HUES48 (cell line): ENCODE measurements around the gene EMD.

Experiments used
- H3K27ac ChIP-seq: one replicate; pipeline ENCODE4 v1.7.0; 2013; ENCODE audit warnings: low read depth, low read length, inconsistent platforms
- H3K27me3 ChIP-seq: 2 replicates; pipeline ENCODE4 v1.6.1; 2013; ENCODE audit warnings: mild to moderate bottlenecking, low read length; ENCODE audit not compliant: control insufficient read depth, insufficient read depth
- H3K36me3 ChIP-seq: 2 replicates; pipeline ENCODE4 v1.6.1; 2013; ENCODE audit warnings: low read length; ENCODE audit not compliant: control insufficient read depth, insufficient read depth
- H3K4me1 ChIP-seq: 2 replicates; pipeline ENCODE4 v1.6.1; 2013; ENCODE audit warnings: mild to moderate bottlenecking, low read length; ENCODE audit not compliant: control insufficient read depth, insufficient read depth
- H3K4me3 ChIP-seq: 2 replicates; pipeline ENCODE4 v1.5.1; 2013; ENCODE audit warnings: mild to moderate bottlenecking, low read depth, low read length
- H3K9ac ChIP-seq: 2 replicates; pipeline ENCODE4 v1.6.1; 2013; ENCODE audit warnings: mild to moderate bottlenecking, low read depth, low read length, moderate library complexity
- H3K9me3 ChIP-seq: 2 replicates; pipeline ENCODE4 v1.6.1; 2013; ENCODE audit warnings: low read length; ENCODE audit not compliant: control insufficient read depth, insufficient read depth

The EMD gene

GRCh38 chrX:154349359-154349935 is 29.6 kb upstream of the EMD start:
- Histone ChIP-seq H3K27ac (no peak overlapping the region), H3K36me3 (peaks cover 63% of the 10 kb centered on the region), H3K9ac (no peak overlapping the region)

GRCh38 chrX:154349979-154350378 is 29.1 kb upstream of the EMD start:
- no peaks in the 10 kb centered on the region for H3K4me1 ChIP-seq
- H3K27ac ChIP-seq, result no peak overlapping the region
- no peak overlapping the region for H3K9ac ChIP-seq
- peaks cover 68% of the 10 kb centered on the region for H3K36me3 ChIP-seq
- peaks cover 37% of the 10 kb centered on the region; the same call in 1 of the 2 replicates for H3K9me3 ChIP-seq
- H3K4me3 ChIP-seq, result no peak overlapping the region
- H3K27me3 ChIP-seq, result no peaks in the 10 kb centered on the region

More at GRCh38 chrX:154349359-154349935, 29.6 kb upstream of the EMD start:
- H3K4me3 ChIP-seq, result no peak overlapping the region
- no peaks in the 10 kb centered on the region for H3K4me1 ChIP-seq
- peaks cover 37% of the 10 kb centered on the region; the same call in 1 of the 2 replicates for H3K9me3 ChIP-seq
- H3K27me3 ChIP-seq, result no peaks in the 10 kb centered on the region

- H3K36me3 ChIP-seq, result peaks cover 75% of the 10 kb centered on the region
- H3K27me3 ChIP-seq, result no peaks in the 10 kb centered on the region
- H3K4me1 ChIP-seq, result no peaks in the 10 kb centered on the region
- H3K9me3 ChIP-seq, result peaks cover 37% of the 10 kb centered on the region; the same call in 1 of the 2 replicates
- H3K27ac ChIP-seq, result no peak overlapping the region
- H3K4me3 ChIP-seq, result no peak overlapping the region
- H3K9ac ChIP-seq, result no peak overlapping the region
Observed at GRCh38 chrX:154350429-154351182, 28.5 kb upstream of the EMD start.

GRCh38 chrX:154351183-154352011 is 27.7 kb upstream of the EMD start:
- Histone ChIP-seq H3K9ac (no peak overlapping the region), H3K9me3 (peaks cover 37% of the 10 kb centered on the region; the same call in 1 of the 2 replicates), H3K36me3 (peaks cover 82% of the 10 kb centered on the region), H3K27me3 (no peaks in the 10 kb centered on the region), H3K27ac (no peak overlapping the region), H3K4me1 (no peaks in the 10 kb centered on the region), H3K4me3 (no peak overlapping the region)

- Histone ChIP-seq H3K27ac (no peak overlapping the region), H3K9ac (no peak overlapping the region), H3K9me3 (peaks cover 37% of the 10 kb centered on the region; the same call in 1 of the 2 replicates), H3K36me3 (peaks cover 88% of the 10 kb centered on the region), H3K27me3 (no peaks in the 10 kb centered on the region), H3K4me3 (no peak overlapping the region), H3K4me1 (no peaks in the 10 kb centered on the region)
Observed at GRCh38 chrX:154352012-154352401, 27.1 kb upstream of the EMD start.

GRCh38 chrX:154352466-154352865 is 26.6 kb upstream of the EMD start:
- peaks cover 93% of the 10 kb centered on the region for H3K36me3 ChIP-seq
- H3K27ac ChIP-seq, result no peak overlapping the region
- H3K9ac ChIP-seq, result no peak overlapping the region

GRCh38 chrX:154353172-154353843 is 25.8 kb upstream of the EMD start:
- H3K9me3 ChIP-seq, result peaks cover 37% of the 10 kb centered on the region; the same call in 1 of the 2 replicates
- no peaks in the 10 kb centered on the region for H3K4me1 ChIP-seq
- no peaks in the 10 kb centered on the region for H3K27me3 ChIP-seq
- H3K9ac ChIP-seq, result no peak overlapping the region
- H3K4me3 ChIP-seq, result no peak overlapping the region
- H3K27ac ChIP-seq, result no peak overlapping the region
- H3K36me3 ChIP-seq, result peaks cover 100% of the 10 kb centered on the region

More at GRCh38 chrX:154352466-154352865, 26.6 kb upstream of the EMD start:
- Histone ChIP-seq H3K9me3 (peaks cover 37% of the 10 kb centered on the region; the same call in 1 of the 2 replicates), H3K4me1 (no peaks in the 10 kb centered on the region), H3K4me3 (no peak overlapping the region), H3K27me3 (no peaks in the 10 kb centered on the region)

- Histone ChIP-seq H3K9me3 (peaks cover 40% of the 10 kb centered on the region; the same call in 1 of the 2 replicates), H3K4me3 (no peak overlapping the region), H3K4me1 (no peaks in the 10 kb centered on the region), H3K9ac (no peak overlapping the region), H3K27me3 (no peaks in the 10 kb centered on the region), H3K27ac (no peak overlapping the region), H3K36me3 (peaks cover 100% of the 10 kb centered on the region)
Observed at GRCh38 chrX:154354013-154354412, 25.1 kb upstream of the EMD start.

- Histone ChIP-seq H3K4me3 (no peak overlapping the region), H3K9me3 (peaks cover 41% of the 10 kb centered on the region; the same call in 1 of the 2 replicates), H3K27ac (no peak overlapping the region), H3K9ac (no peak overlapping the region), H3K27me3 (no peaks in the 10 kb centered on the region), H3K4me1 (no peaks in the 10 kb centered on the region), H3K36me3 (peaks cover 100% of the 10 kb centered on the region)
Observed at GRCh38 chrX:154354516-154354915, 24.6 kb upstream of the EMD start.

- Histone ChIP-seq H3K4me1 (no peaks in the 10 kb centered on the region), H3K36me3 (peaks cover 100% of the 10 kb centered on the region)
Observed at GRCh38 chrX:154355094-154355775, 23.9 kb upstream of the EMD start.

More at GRCh38 chrX:154355094-154355775, 23.9 kb upstream of the EMD start:
- H3K27me3 ChIP-seq, result no peaks in the 10 kb centered on the region
- H3K9ac ChIP-seq, result no peak overlapping the region
- H3K9me3 ChIP-seq, result peaks cover 42% of the 10 kb centered on the region
- H3K27ac ChIP-seq, result no peak overlapping the region
- H3K4me3 ChIP-seq, result no peak overlapping the region
